HepG2 (cell line): ENCODE results near the gene AEN. TPM values are rescaled to one million over a fixed set of nuclear protein-coding genes. Genes with fewer than 3 reads are reported as not detected.

Source experiments
- GLI4 ChIP-seq: sonication (generic); formaldehyde crosslinking; IDR thresholded peaks from 2 replicates; pipeline ENCODE4 v1.5.1; 2020; ENCODE audit warnings: missing genetic modification reagents, mild to moderate bottlenecking, moderate library complexity, borderline replicate concordance
- HNF4A ChIP-seq: sonication (generic); formaldehyde crosslinking; IDR thresholded peaks from 2 replicates; pipeline ENCODE4 v1.4.0; 2020; ENCODE audit warnings: missing genetic modification reagents
- IRX3 ChIP-seq: sonication (generic); formaldehyde crosslinking; IDR thresholded peaks from 2 replicates; pipeline ENCODE4 v1.8.1; 2023; ENCODE audit warnings: mild to moderate bottlenecking, low read depth, missing genetic modification reagents, borderline replicate concordance
- KLF13 ChIP-seq: sonication (generic); formaldehyde crosslinking; IDR thresholded peaks from 2 replicates; pipeline ENCODE4 v1.4.0; 2020; ENCODE audit warnings: mild to moderate bottlenecking, missing genetic modification reagents
- MLLT10 ChIP-seq: sonication (generic); formaldehyde crosslinking; IDR thresholded peaks from 2 replicates; pipeline ENCODE4 v1.4.0; 2020; ENCODE audit warnings: missing genetic modification reagents
- PITX1 ChIP-seq: sonication (generic); formaldehyde crosslinking; IDR thresholded peaks from 2 replicates; pipeline ENCODE4 v1.5.1; 2020; ENCODE audit warnings: mild to moderate bottlenecking, missing genetic modification reagents
- SMAD1 ChIP-seq: sonication (generic); formaldehyde crosslinking; IDR thresholded peaks from 2 replicates; pipeline ENCODE4 v1.4.0; 2020; ENCODE audit warnings: missing genetic modification reagents, low read depth, mild to moderate bottlenecking, borderline replicate concordance
- SMARCC2 ChIP-seq: fragments of 450-650 bp; IDR thresholded peaks from 2 replicates; pipeline ENCODE4 v1.6.1; 2017; ENCODE audit warnings: antibody characterized with exemption, mild to moderate bottlenecking
- SNRNP70 ChIP-seq: fragments of 200-400 bp; formaldehyde crosslinking; IDR thresholded peaks from 2 replicates; pipeline ENCODE4 v1.6.1; 2017; ENCODE audit warnings: mild to moderate bottlenecking, low read depth, low read length, moderate library complexity
- TCF12 ChIP-seq, 2 experiments: fragments of 450-650 bp in 1 of 2; sonication (generic) in 1 of 2; formaldehyde crosslinking in 1 of 2; IDR thresholded peaks; 2 replicates each; pipeline versions ENCODE4 v1.6.1 to v1.8.0; 2017 to 2022; ENCODE audit warnings: antibody characterized with exemption in 1 of 2, mild to moderate bottlenecking in 1 of 2, missing genetic modification reagents in 1 of 2, moderate library complexity in 1 of 2
- ZFP36L2 ChIP-seq: sonication (generic); formaldehyde crosslinking; IDR thresholded peaks from 2 replicates; pipeline ENCODE4 v1.4.0; 2020; ENCODE audit warnings: missing genetic modification reagents
- ZFY ChIP-seq: sonication (generic); formaldehyde crosslinking; IDR thresholded peaks from 2 replicates; pipeline ENCODE4 v1.4.0; 2020; ENCODE audit warnings: missing genetic modification reagents
- ZMAT3 ChIP-seq: sonication (generic); formaldehyde crosslinking; conservative IDR thresholded peaks from 2 replicates; pipeline ENCODE4 v1.7.0; 2021; ENCODE audit warnings: missing genetic modification reagents
- ZNF124 ChIP-seq: sonication (generic); formaldehyde crosslinking; IDR thresholded peaks from 2 replicates; pipeline ENCODE4 v1.4.0; 2020; ENCODE audit warnings: missing genetic modification reagents
- ZNF138 ChIP-seq: sonication (generic); formaldehyde crosslinking; IDR thresholded peaks from 2 replicates; pipeline ENCODE4 v1.5.0; 2020; ENCODE audit warnings: mild to moderate bottlenecking, low read depth, missing genetic modification reagents
- ZNF317 ChIP-seq: sonication (generic); formaldehyde crosslinking; IDR thresholded peaks from 2 replicates; pipeline ENCODE4 v1.5.0; 2020; ENCODE audit warnings: mild to moderate bottlenecking, missing genetic modification reagents
- ZNF329 ChIP-seq: sonication (generic); formaldehyde crosslinking; IDR thresholded peaks from 2 replicates; pipeline ENCODE4 v1.9.0; 2021; ENCODE audit warnings: low read depth, mild to moderate bottlenecking, missing genetic modification reagents
- ZNF383 ChIP-seq: sonication (generic); formaldehyde crosslinking; IDR thresholded peaks from 2 replicates; pipeline ENCODE4 v1.4.0; 2020; ENCODE audit warnings: missing genetic modification reagents, mild to moderate bottlenecking, borderline replicate concordance
- ZNF510 ChIP-seq: sonication (generic); formaldehyde crosslinking; IDR thresholded peaks from 2 replicates; pipeline ENCODE4 v1.4.0; 2020; ENCODE audit warnings: low read depth, mild to moderate bottlenecking, missing genetic modification reagents
- ZNF512B ChIP-seq: sonication (generic); formaldehyde crosslinking; IDR thresholded peaks from 2 replicates; pipeline ENCODE4 v1.5.1; 2020; ENCODE audit warnings: missing genetic modification reagents, mild to moderate bottlenecking, borderline replicate concordance
- ZNF576 ChIP-seq: sonication (generic); formaldehyde crosslinking; IDR thresholded peaks from 2 replicates; pipeline ENCODE4 v1.4.0; 2020; ENCODE audit warnings: mild to moderate bottlenecking, missing genetic modification reagents
- ZNF598 ChIP-seq: sonication (generic); formaldehyde crosslinking; IDR thresholded peaks from 2 replicates; pipeline ENCODE4 v1.5.1; 2020; ENCODE audit warnings: mild to moderate bottlenecking, missing genetic modification reagents, borderline replicate concordance
- ZNF629 ChIP-seq: sonication (generic); formaldehyde crosslinking; conservative IDR thresholded peaks from 2 replicates; pipeline ENCODE4 v1.5.0; 2020; ENCODE audit warnings: missing genetic modification reagents
- ZNF777 ChIP-seq: sonication (generic); formaldehyde crosslinking; IDR thresholded peaks from 2 replicates; pipeline ENCODE4 v1.4.0; 2020; ENCODE audit warnings: missing genetic modification reagents
- polyA plus RNA-seq, 8 experiments: library from polyadenylated mRNA; depleted of rRNA in 3 of 8; stranded (reverse) in 7 of 8; unstranded in 1 of 8; fragments of >200 nt; fragmentation: Illumina TruSeq in 4 of 8; extraction: Trizol in 4 of 8; gene quantifications; 2 replicates each; pipeline versions ENCODE4 v1.2.1 to v1.2.3, GENCODE V29; 2011 to 2016; ENCODE audit warnings: low read depth in 4 of 8, missing spikeins in 1 of 8, mixed read lengths in 1 of 8; ENCODE audit not compliant: insufficient read depth in 1 of 8
- total RNA-seq, 5 experiments: library from RNA; depleted of rRNA; stranded (reverse); fragments of >200 nt; fragmentation: Illumina TruSeq; extraction: Trizol; gene quantifications; 2 replicates each; pipeline ENCODE4 v1.2.3, GENCODE V29; 2016; ENCODE audit warnings: low read depth in 1 of 5
- TF ChIP-seq, protein P1 (sequence below): sonication (generic); formaldehyde crosslinking; IDR thresholded peaks from 2 replicates; pipeline ENCODE4 v1.9.0; 2021; ENCODE audit warnings: missing genetic modification reagents, mild to moderate bottlenecking, borderline replicate concordance
- TF ChIP-seq, protein P2 (sequence below): sonication (generic); IDR thresholded peaks from 2 replicates; pipeline ENCODE4 v1.6.1; 2016; ENCODE audit warnings: low read depth, borderline replicate concordance

The AEN gene
- total and polyA plus RNA-seq, 2 of the 13 experiments (the other 11 are each of a cell fraction or from before 2014, with no cell fraction given) = 51.3 to 118 TPM

DNA sequence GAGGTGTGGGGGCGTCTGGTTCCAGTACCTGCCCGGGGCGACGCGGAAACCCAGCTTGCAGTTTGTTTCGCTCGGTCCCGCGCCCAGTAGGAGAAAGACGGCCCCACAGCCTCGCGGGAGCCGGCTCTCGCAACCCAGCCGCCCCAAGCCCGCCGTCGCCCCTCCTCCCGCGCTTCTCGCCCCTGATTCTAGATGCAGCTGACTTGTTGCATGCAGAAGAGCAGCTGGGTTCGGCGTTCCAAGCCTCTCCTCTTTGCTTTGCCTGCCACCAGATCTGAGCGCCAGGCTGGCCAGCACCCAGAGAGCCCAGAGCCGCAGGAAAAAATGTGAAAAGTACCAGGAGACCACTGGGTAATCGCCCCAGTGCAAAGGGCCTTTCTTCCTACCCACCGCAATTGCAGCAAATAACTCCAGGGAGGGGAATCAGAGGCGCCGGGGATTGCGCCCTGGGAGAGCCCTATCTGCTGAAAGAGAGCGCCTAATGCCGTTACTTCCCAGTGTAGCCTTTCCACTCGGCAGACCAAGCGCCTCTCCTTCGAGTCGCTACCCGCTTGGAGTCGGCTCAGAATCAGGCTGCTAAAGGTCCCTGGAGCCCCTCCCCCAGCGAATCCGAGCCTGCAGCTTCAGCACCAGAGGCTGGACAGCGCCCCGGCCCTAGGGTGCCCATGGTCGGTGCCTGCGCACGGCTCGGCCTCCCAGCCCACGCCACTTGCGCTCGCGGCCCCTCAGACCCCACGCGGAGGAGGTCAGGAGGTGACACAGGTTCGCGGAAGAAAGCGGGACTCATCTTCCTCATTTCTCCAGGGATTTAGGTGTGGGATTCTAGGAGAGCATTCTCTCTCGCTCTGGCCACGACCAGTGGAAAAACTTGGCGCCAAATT is 15.7 kb upstream of the AEN start (continued):
- TF ChIP-seq ZNF124 (CRISPR knock-in tag) = no peak
- TF ChIP-seq MLLT10 = no peak
- no peak for TF ChIP-seq SMARCC2
- TF ChIP-seq PITX1 (CRISPR knock-in tag) = no peak
- 0 out of 2 replicates have a peak, but pooled peaks have one; percentile 44 for TF ChIP-seq ZNF317 (CRISPR knock-in tag)
- no peak for TF ChIP-seq HNF4A (CRISPR knock-in tag)
- TF ChIP-seq GLI4 (CRISPR knock-in tag) = no peak
- TF ChIP-seq, protein P1, sequence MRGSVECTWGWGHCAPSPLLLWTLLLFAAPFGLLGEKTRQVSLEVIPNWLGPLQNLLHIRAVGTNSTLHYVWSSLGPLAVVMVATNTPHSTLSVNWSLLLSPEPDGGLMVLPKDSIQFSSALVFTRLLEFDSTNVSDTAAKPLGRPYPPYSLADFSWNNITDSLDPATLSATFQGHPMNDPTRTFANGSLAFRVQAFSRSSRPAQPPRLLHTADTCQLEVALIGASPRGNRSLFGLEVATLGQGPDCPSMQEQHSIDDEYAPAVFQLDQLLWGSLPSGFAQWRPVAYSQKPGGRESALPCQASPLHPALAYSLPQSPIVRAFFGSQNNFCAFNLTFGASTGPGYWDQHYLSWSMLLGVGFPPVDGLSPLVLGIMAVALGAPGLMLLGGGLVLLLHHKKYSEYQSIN (CRISPR knock-in tag) = no peak
- TF ChIP-seq ZFP36L2 (CRISPR knock-in tag) = no peak
- TF ChIP-seq ZNF629 (CRISPR knock-in tag) = no peak
- TF ChIP-seq ZNF383 (CRISPR knock-in tag) = no peak
- TF ChIP-seq KLF13 = no peak
- no peak for TF ChIP-seq ZNF329 (CRISPR knock-in tag)
- TF ChIP-seq TCF12 (IDR thresholded peaks at IDR 0.05) = no peak
- TF ChIP-seq TCF12 (CRISPR knock-in tag; IDR thresholded peaks at IDR 0.05) = no peak
- TF ChIP-seq ZNF576 (CRISPR knock-in tag) = no peak
- peak; percentile 63; the same call in 1 of the 2 replicates for TF ChIP-seq ZMAT3 (CRISPR knock-in tag)
- no peak for TF ChIP-seq ZFY (CRISPR knock-in tag)
- no peak for TF ChIP-seq ZNF598 (CRISPR knock-in tag)
- 0 out of 2 replicates have a peak, but pooled peaks have one; percentile 49 for TF ChIP-seq IRX3 (CRISPR knock-in tag)
- TF ChIP-seq, protein P2, sequence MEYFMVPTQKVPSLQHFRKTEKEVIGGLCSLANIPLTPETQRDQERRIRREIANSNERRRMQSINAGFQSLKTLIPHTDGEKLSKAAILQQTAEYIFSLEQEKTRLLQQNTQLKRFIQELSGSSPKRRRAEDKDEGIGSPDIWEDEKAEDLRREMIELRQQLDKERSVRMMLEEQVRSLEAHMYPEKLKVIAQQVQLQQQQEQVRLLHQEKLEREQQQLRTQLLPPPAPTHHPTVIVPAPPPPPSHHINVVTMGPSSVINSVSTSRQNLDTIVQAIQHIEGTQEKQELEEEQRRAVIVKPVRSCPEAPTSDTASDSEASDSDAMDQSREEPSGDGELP = no peak
- no peak for TF ChIP-seq ZNF510 (CRISPR knock-in tag)
- no peak for TF ChIP-seq SMAD1 (CRISPR knock-in tag)
- TF ChIP-seq ZNF777 (CRISPR knock-in tag) = no peak
- TF ChIP-seq SNRNP70 = no peak
- no peak for TF ChIP-seq ZNF512B (CRISPR knock-in tag)
- no peak for TF ChIP-seq ZNF138 (CRISPR knock-in tag)
